ENCODE measurements around the gene LYPD6.

LYPD6 gene

GRCh38 chr2:149353421-149353820 lies 23.0 kb downstream of the LYPD6 start:
- H3K79me2 ChIP-seq, result no peaks in the 10 kb centered on the region
- no peaks in the 10 kb centered on the region for H3K36me3 ChIP-seq (ENCODE audit: control insufficient read depth, insufficient read depth, low read length)
- no peak overlapping the region for H3K4me2 ChIP-seq (ENCODE audit: low read length)
- no peak overlapping the region for H3K27ac ChIP-seq
- no peaks in the 10 kb centered on the region for H3K9me3 ChIP-seq (ENCODE audit: control insufficient read depth, low read length)
- TF ChIP-seq CTCF (IDR thresholded peaks at IDR 0.05), result no peak
- H3K27me3 ChIP-seq (ENCODE audit: control insufficient read depth, insufficient read depth, low read length), result no peaks in the 10 kb centered on the region
- no peak overlapping the region for H3K9ac ChIP-seq
- H2AFZ ChIP-seq, result no peak overlapping the region
- H3K4me1 ChIP-seq, result peaks cover 5% of the 10 kb centered on the region
- no peak overlapping the region for H3K4me3 ChIP-seq (ENCODE audit: low read depth, low read length)

GRCh38 chr2:149355716-149356422 lies 25.5 kb downstream of the LYPD6 start:
- H3K79me2 ChIP-seq, result no peaks in the 10 kb centered on the region
- H3K36me3 ChIP-seq (ENCODE audit: control insufficient read depth, insufficient read depth, low read length), result no peaks in the 10 kb centered on the region
- H3K9me3 ChIP-seq (ENCODE audit: control insufficient read depth, low read length), result no peaks in the 10 kb centered on the region
- H3K9ac ChIP-seq, result no peak overlapping the region
- no peak for TF ChIP-seq CTCF (IDR thresholded peaks at IDR 0.05)
- H2AFZ ChIP-seq, result no peak overlapping the region
- H3K4me1 ChIP-seq, result peaks cover 5% of the 10 kb centered on the region
- no peaks in the 10 kb centered on the region for H3K27me3 ChIP-seq (ENCODE audit: control insufficient read depth, insufficient read depth, low read length)
- no peak overlapping the region for H3K4me3 ChIP-seq (ENCODE audit: low read depth, low read length)
- H3K4me2 ChIP-seq (ENCODE audit: low read length), result no peak overlapping the region
- no peak overlapping the region for H3K27ac ChIP-seq

- Histone ChIP-seq H3K4me1 (no peaks in the 10 kb centered on the region), H3K27ac (no peak overlapping the region), H3K79me2 (no peaks in the 10 kb centered on the region), H3K36me3 (ENCODE audit: control insufficient read depth, insufficient read depth, low read length) (no peaks in the 10 kb centered on the region), H3K9me3 (ENCODE audit: control insufficient read depth, low read length) (no peaks in the 10 kb centered on the region), H3K27me3 (ENCODE audit: control insufficient read depth, insufficient read depth, low read length) (no peaks in the 10 kb centered on the region), H3K9ac (no peak overlapping the region), H3K4me2 (ENCODE audit: low read length) (no peak overlapping the region), H2AFZ (no peak overlapping the region), H3K4me3 (ENCODE audit: low read depth, low read length) (no peak overlapping the region)
- no peak for TF ChIP-seq CTCF (IDR thresholded peaks at IDR 0.05)
Observed at GRCh38 chr2:149357058-149357457, 26.7 kb downstream of the LYPD6 start.

- no peaks in the 10 kb centered on the region for H3K9me3 ChIP-seq (ENCODE audit: control insufficient read depth, low read length)
- H3K27ac ChIP-seq, result no peak overlapping the region
- H3K27me3 ChIP-seq (ENCODE audit: control insufficient read depth, insufficient read depth, low read length), result no peaks in the 10 kb centered on the region
- H3K4me1 ChIP-seq, result peaks cover 4% of the 10 kb centered on the region
- no peak overlapping the region for H2AFZ ChIP-seq
- H3K9ac ChIP-seq, result no peak overlapping the region
- H3K36me3 ChIP-seq (ENCODE audit: control insufficient read depth, insufficient read depth, low read length), result no peaks in the 10 kb centered on the region
- H3K79me2 ChIP-seq, result no peaks in the 10 kb centered on the region
- H3K4me3 ChIP-seq (ENCODE audit: low read depth, low read length), result no peak overlapping the region
- no peak for TF ChIP-seq CTCF (IDR thresholded peaks at IDR 0.05)
- no peak overlapping the region for H3K4me2 ChIP-seq (ENCODE audit: low read length)
Observed at GRCh38 chr2:149360106-149360505, 29.7 kb downstream of the LYPD6 start.

- Histone ChIP-seq H3K27me3 (ENCODE audit: control insufficient read depth, insufficient read depth, low read length) (no peaks in the 10 kb centered on the region), H3K36me3 (ENCODE audit: control insufficient read depth, insufficient read depth, low read length) (no peaks in the 10 kb centered on the region), H3K4me3 (ENCODE audit: low read depth, low read length) (no peak overlapping the region), H3K27ac (no peak overlapping the region), H3K4me2 (ENCODE audit: low read length) (no peak overlapping the region), H3K9me3 (ENCODE audit: control insufficient read depth, low read length) (no peaks in the 10 kb centered on the region), H2AFZ (no peak overlapping the region), H3K79me2 (no peaks in the 10 kb centered on the region), H3K9ac (no peak overlapping the region), H3K4me1 (peaks cover 14% of the 10 kb centered on the region)
- TF ChIP-seq CTCF (IDR thresholded peaks at IDR 0.05), result no peak
Observed at GRCh38 chr2:149363958-149364357, 33.6 kb downstream of the LYPD6 start.
